HEK293 (cell line): ENCODE data around the gene RPIA.
"Not testable (repeated sequence)": the region's sequence is repeated elsewhere in the genome, so short reads cannot be mapped to it uniquely, and the experiment has no call there.

Experiments
- CTCF ChIA-PET: fragments of 350-600 bp; formaldehyde crosslinking; extraction: SDS; loops from one replicate; lab custom pipeline; 2021; ENCODE audit warnings: antibody characterized with exemption; lab: Yijun Ruan, JAX
- POLR2A ChIA-PET: fragments of 300-600 bp; formaldehyde crosslinking; extraction: SDS; loops from one replicate; lab custom pipeline; 2020; ENCODE audit warnings: antibody characterized with exemption, inconsistent platforms; lab: Yijun Ruan, JAX
- H3K27ac ChIP-seq: fragments of 200-500 bp; sonication (Bioruptor generic); 2 replicates; pipeline ENCODE4 v1.5.1; 2014; ENCODE audit warnings: low read depth, low read length, control low read depth, inconsistent platforms; ENCODE audit errors: extremely low read depth
- H3K36me3 ChIP-seq, 2 experiments: fragments of 200-500 bp in 1 of 2; sonication (Bioruptor generic) in 1 of 2; 1 replicate in 1 of 2; 2 replicates in 1 of 2; pipeline ENCODE4 v1.5.1; 2014 to 2017; ENCODE audit warnings: inconsistent platforms in 2 of 2, low read length in 2 of 2; ENCODE audit not compliant: control insufficient read depth in 2 of 2, insufficient read depth in 1 of 2
- H3K4me1 ChIP-seq: fragments of 200-500 bp; sonication (Bioruptor generic); 2 replicates; pipeline ENCODE4 v1.5.1; 2014; ENCODE audit warnings: mild to moderate bottlenecking, low read length, inconsistent platforms; ENCODE audit not compliant: control insufficient read depth, insufficient read depth
- H3K4me3 ChIP-seq: 2 replicates; pipeline ENCODE4 v1.5.1; 2011; ENCODE audit warnings: low read depth, mild to moderate bottlenecking, control low read depth, low read length, moderate library complexity
- H3K9me3 ChIP-seq: fragments of 200-500 bp; sonication (Bioruptor generic); 2 replicates; pipeline ENCODE4 v1.5.1; 2014; ENCODE audit warnings: low read depth, low read length, inconsistent platforms; ENCODE audit not compliant: control insufficient read depth, insufficient read depth
- TF ChIP-seq, protein P1 (sequence below): fragments of 450-650 bp; formaldehyde crosslinking; IDR thresholded peaks from 2 replicates; pipeline ENCODE4 v1.5.1; 2016; ENCODE audit warnings: missing biosample characterization, missing genetic modification characterization, low read depth

RPIA gene

DNA sequence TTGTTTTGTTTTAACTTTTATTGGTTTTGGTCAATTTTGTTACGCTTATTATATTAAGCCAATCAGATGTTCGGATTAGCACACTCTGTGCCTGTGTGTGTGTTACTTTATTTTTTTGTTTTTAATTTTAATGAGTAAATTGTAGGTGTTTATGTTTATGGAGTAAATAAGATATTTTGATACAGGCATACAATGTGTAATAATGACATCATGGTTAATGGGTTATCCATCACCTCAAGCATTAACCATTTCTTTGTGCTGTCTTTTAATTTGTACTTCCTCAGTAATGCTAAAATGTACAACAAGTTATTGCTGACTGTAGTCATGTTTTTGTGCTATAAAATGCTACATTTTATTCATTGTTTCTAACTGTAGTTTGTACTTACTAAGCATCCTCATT lies 97.7 kb downstream of the RPIA start:
- H3K27ac ChIP-seq, H3K4me1 ChIP-seq, H3K4me3 ChIP-seq, POLR2A ChIA-PET, H3K36me3 ChIP-seq, H3K9me3 ChIP-seq, CTCF ChIA-PET: not testable (repeated sequence)
- TF ChIP-seq, protein P1, sequence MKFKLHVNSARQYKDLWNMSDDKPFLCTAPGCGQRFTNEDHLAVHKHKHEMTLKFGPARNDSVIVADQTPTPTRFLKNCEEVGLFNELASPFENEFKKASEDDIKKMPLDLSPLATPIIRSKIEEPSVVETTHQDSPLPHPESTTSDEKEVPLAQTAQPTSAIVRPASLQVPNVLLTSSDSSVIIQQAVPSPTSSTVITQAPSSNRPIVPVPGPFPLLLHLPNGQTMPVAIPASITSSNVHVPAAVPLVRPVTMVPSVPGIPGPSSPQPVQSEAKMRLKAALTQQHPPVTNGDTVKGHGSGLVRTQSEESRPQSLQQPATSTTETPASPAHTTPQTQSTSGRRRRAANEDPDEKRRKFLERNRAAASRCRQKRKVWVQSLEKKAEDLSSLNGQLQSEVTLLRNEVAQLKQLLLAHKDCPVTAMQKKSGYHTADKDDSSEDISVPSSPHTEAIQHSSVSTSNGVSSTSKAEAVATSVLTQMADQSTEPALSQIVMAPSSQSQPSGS (tag by site-specific recombination): peak; percentile 47

DNA sequence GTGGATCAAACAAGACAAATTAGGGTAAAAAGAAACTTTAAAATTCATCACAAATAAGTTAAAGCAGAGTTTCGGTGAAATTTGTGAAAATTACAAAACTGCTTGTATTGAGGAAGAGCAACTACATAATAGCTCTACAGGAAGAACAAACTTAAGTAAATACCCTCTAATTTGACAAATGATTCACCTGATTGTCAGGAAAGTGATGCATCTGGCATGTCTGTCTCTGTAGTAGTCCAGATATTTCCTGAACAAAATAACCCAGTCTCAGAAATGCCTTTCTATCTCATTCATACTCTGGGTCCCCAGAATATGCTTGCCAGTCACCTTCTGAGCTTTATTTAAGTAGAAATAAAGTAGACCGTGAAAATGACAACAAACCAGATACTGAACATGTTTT lies 104.5 kb downstream of the RPIA start:
- H3K4me3 ChIP-seq, H3K27ac ChIP-seq, H3K9me3 ChIP-seq, POLR2A ChIA-PET, H3K4me1 ChIP-seq, H3K36me3 ChIP-seq, CTCF ChIA-PET: not testable (repeated sequence)

DNA sequence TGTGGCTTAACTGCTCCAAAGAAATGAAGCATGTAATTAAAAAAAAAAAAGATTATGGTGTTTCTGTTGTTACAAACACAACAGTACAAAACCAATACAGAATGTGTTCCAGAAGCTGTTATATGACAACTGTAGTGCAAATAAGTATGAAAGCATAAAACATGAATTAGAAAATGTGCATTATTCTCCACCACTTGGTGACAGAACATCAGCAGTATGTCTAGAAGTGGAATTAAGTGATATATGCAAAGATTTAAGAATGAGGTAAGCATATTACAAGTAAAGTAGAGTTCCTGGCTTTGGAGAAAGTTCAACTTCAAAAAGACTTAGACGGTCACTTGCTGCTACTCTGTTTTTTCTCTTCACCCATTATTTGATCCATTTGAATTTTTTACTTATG lies 105.0 kb downstream of the RPIA start:
- CTCF ChIA-PET: interaction anchor here (1.5 kb wide), 1 partner anchor 84 kb away, joined by 4 read pairs; no protein-coding TSS in a partner anchor
- H3K4me1 ChIP-seq, H3K4me3 ChIP-seq, H3K9me3 ChIP-seq, H3K36me3 ChIP-seq, POLR2A ChIA-PET, H3K27ac ChIP-seq: not testable (repeated sequence)

DNA sequence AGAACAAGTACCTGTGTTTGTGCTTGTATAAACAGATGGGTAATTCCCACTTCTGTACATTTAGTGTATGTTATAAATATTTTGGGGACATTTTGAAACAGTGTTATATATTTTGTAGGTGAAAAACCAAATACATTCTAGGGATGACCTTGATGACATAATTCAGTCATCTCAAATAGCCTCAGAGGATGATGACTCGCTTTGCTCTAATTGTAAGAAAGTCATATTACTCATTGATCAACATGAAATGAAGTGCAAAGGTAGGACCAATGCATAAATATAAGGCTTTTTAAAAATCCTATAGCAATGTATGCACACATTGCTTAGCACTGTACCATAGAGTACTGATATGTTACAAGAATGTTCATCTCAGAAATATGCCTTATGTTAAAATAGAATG lies 105.7 kb downstream of the RPIA start:
- H3K36me3 ChIP-seq, H3K4me3 ChIP-seq, H3K27ac ChIP-seq, POLR2A ChIA-PET, H3K4me1 ChIP-seq, H3K9me3 ChIP-seq: not testable (repeated sequence)
- CTCF ChIA-PET: interaction anchor here (1.5 kb wide), 1 partner anchor 83 kb away, joined by 4 read pairs; no protein-coding TSS in a partner anchor
